Body of pancreas (tissue), 4 donors: ENCODE results near the gene SLC17A3.

Experiments used
- POLR2A ChIP-seq, 3 donors: fragments of 450-650 bp; IDR thresholded peaks; one replicate each; pipeline ENCODE4 v1.6.1; 2016; ENCODE audit warnings: antibody characterized with exemption in 3 of 3, mild to moderate bottlenecking in 2 of 3
- TF ChIP-seq, protein P1 (sequence below), 7 experiments: fragments of 450-650 bp in 4 of 7; fragments of 200-600 bp in 3 of 7; sonication (generic) in 3 of 7; IDR thresholded peaks; one replicate each; pipeline ENCODE4 v1.5.1; 2016 to 2019; ENCODE audit warnings: antibody characterized with exemption in 7 of 7

- TF ChIP-seq, protein P1, sequence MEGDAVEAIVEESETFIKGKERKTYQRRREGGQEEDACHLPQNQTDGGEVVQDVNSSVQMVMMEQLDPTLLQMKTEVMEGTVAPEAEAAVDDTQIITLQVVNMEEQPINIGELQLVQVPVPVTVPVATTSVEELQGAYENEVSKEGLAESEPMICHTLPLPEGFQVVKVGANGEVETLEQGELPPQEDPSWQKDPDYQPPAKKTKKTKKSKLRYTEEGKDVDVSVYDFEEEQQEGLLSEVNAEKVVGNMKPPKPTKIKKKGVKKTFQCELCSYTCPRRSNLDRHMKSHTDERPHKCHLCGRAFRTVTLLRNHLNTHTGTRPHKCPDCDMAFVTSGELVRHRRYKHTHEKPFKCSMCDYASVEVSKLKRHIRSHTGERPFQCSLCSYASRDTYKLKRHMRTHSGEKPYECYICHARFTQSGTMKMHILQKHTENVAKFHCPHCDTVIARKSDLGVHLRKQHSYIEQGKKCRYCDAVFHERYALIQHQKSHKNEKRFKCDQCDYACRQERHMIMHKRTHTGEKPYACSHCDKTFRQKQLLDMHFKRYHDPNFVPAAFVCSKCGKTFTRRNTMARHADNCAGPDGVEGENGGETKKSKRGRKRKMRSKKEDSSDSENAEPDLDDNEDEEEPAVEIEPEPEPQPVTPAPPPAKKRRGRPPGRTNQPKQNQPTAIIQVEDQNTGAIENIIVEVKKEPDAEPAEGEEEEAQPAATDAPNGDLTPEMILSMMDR (IDR thresholded peaks at IDR 0.05): no peak
- no peak for TF ChIP-seq POLR2A (IDR thresholded peaks at IDR 0.05)
Measured at GRCh38 chr6:25866011-25866410, 8.0 kb downstream of the SLC17A3 start.
